HG02763 (cell line): ENCODE measurements around the gene ZNF627.
"Not testable (repeated sequence)": the region's sequence is repeated elsewhere in the genome, so short reads cannot be mapped to it uniquely, and the experiment has no call there.

ENCODE experiments used
- ATAC-seq: cut with Tn5 transposase; IDR thresholded peaks from one replicate; pipeline ENCODE4 v1.9.1; 2021; ENCODE audit warnings: mild to moderate bottlenecking, moderate library complexity; ENCODE audit not compliant: unreplicated experiment

ZNF627 gene

DNA sequence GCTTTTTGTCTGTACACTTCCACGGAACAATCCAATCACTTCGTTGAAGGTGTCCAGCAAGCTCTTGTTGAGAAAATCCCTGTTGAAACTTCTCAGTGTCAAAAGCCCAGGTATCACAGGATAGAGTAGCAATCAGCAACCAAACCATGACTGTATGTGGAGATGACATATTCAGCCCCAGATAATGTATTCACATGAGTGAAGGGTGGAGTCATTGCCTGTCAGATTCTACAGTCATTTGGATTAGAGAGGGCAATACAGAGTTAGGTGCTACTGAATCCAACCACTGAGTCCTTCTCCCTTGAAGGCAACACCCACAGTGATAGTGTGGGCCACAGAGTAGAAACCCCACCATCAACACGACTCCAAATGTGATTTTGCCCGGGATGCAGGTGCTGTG, 23.3 kb downstream of the ZNF627 start:
- ATAC-seq, result no peak

DNA sequence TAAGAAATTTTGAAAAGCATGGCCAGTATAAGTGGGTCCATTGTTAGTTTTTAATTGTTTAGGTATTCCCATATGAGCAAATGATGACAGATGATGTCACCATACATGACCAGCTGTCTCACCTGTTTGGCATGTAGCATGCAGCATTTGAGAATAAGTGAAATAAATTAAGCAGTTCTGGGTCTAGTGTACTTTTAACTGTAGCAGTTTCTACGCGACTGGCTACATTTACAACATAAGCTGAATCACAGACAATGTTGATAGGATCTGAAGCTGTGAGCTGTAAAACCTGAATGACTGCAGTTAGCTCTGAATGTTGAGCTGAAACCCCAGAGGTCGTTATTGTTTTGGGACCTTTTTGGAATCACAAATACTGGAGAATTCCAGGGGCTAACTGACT, 25.1 kb downstream of the ZNF627 start:
- not testable (repeated sequence) for ATAC-seq

DNA sequence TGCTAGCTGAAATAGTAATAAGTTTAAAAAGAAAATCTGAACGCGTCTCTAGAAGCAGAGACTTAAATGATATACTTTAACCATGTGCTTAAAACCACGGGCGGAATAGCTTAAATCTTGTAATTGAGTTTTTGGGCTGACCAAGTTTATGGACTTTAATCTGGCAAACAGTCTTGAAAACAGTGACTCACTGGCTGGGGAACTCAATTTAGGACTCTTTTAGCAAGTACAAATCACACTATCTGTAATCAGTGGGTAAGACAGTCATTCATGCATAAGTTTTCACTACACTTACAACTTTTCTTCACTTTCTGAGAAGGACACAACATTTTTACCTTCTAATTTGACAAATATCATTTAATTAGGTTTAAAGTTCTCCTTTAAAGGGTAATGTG, 26.8 kb downstream of the ZNF627 start:
- no peak for ATAC-seq

DNA sequence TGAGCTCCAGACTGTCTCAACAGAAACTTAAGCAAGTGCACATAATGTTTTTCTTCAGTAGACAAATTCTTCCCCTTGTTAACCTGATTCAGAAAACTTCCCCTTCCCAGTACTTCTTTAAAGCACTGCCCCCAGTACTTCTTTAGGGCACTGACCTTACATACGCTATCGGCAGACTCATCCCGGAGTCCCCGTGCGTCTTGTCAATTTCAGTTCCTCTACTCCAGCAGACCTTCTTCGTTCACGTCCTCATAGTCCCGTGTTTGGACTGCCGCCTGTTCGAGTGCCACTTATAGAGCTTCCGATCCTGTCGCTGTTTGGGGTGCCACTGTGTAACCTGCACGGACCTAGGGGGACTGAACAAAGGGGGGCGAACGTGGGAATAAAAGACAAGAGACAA, 29.0 kb downstream of the ZNF627 start:
- no peak for ATAC-seq

DNA sequence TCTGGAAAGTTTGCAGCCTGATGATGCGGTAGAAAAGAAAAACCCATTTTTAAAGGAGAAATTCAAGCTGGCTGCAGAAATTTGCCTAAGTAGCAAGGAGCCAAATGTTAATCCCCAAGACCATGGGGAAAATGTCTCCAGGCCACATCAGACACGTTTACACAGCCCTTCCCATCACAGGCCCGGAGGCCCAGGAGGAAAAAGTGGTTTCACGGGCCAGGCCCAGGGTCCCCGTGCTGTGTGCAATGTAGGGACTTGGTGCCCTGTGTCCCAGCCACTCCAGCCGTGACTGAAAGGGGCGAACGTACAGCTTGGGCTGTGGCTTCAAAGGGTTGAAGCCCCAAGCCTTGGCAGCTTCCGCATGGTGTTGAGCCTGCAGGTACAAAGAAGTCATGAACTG, 35.9 kb downstream of the ZNF627 start:
- no peak for ATAC-seq

DNA sequence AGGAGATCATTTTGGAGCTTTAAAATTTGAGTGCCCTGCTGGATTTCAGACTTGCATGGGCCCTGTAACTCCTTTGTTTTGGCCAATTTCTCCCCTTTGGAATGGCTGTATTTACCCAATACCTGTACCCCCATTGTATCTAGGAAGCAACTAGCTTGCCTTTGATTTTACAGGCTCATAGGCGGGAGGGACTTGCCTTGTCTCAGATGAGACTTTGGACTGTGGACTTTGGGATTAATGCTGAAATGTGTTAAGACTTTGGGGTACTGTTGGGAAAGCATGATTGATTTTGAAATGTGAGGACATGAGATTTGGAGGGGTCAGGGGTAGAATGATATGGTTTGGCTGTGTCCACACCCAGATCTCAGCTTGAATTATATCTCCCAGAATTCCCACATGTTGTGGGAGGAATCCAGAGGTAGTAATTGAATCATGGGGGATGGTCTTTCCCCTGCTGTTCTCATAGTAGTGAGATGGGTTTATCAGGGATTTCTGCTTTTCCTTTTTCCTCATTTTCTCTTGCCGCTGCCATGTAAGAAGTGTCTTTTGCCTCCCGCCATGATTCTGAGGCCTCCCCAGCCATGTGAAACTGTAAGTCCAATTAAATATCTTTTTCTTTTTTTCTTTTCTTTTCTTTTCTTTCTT, 36.9 kb downstream of the ZNF627 start:
- ATAC-seq, result not testable (repeated sequence)

DNA sequence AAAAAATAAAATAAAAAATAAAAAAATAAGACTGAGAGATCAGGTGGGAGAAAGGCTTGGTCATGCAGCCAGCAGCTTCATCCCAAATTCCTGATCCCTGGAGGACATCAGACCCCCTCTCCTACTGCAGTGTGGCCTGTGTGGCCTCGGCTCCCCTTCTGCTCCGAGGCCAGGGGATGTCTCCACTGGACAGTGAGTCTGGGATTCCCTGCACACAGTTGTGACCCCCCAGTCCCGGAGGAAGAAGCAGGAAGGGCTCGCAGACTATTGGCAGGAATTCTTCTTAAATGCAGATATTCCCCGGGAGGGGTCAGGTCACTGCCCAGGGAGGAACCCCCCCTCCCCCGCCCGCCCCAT, 41.9 kb downstream of the ZNF627 start:
- no peak for ATAC-seq

GRCh38 chr19:11639602-11640471, 42.6 kb downstream of the ZNF627 start:
- ATAC-seq, result peak; percentile 97

- no peak for ATAC-seq
Observed at GRCh38 chr19:11641244-11641643, 44.0 kb downstream of the ZNF627 start.

DNA sequence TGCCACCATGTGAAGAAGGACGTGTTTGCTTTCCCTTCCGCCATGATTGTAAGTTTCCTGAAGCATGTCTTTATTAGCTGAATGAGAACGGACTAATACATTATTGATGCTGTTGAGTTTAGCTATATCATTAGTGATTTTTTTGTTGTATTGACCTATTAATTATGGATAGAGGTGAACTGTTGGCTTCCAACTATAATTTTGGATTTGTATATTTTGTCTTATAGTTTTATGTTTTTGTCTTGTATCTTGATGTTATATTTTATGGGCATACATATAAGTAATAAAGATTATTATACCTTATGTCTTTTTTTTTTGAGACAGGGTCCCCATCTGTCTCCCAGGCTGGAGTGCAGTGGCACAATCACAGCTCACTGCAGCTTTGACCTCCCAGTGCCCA, 45.6 kb downstream of the ZNF627 start:
- ATAC-seq, result no peak

DNA sequence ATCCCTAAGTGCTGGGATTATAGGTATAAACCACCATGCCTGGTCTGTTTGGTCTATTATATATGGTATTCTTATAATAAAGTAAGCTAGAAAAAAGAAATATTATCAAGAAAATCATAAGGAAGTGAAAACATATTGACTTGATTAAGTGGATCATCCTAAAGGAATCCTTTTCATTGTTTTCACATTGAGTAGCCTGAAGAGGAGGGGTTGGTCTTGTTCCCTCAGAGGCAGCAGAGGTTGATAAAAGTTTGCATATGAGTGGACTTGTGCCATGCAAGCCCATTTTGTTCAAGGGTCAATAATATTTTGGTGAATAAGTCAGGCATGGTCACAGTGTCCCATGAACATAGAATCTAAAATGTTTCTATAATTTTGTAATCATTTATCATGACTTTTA, 52.7 kb downstream of the ZNF627 start:
- ATAC-seq, result no peak

- ATAC-seq, result no peak
Observed at GRCh38 chr19:11651062-11651461, 53.8 kb downstream of the ZNF627 start.

DNA sequence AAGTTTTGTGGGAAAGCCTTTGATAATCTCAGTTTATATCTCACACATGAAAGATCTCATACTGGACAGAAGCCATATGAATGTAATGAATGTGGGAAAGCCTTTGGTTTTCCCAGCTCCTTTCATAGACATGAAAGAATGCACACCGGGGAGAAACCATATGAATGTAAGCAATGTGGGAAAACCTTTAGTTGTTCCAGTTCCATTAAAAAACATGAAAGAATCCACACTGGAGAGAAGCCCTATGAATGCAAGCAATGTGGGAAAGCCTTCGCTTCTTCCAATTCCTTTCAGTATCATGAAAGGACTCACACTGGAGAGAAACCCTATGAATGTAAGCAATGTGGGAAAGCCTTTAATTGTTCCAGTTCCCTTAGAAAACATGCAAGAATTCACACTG, 54.8 kb downstream of the ZNF627 start:
- ATAC-seq, result no peak

DNA sequence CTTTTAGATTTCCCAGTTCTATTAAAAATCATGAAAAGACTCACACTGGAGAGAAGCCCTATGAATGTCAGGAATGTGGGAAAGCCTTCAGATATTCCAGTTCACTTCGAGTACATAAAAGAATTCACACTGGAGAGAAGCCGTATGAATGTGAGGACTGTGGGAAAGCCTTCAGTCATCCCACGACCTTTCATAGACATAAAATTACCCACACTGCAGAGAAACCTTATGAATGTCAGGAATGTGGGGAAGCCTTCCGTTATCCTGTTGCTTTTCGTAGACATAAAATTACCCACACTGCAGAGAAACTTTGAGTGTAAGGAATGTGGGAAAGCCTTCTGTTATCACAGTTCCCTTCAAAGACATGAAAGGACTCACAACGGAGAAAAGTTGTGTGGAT, 55.2 kb downstream of the ZNF627 start:
- no peak for ATAC-seq

- ATAC-seq, result no peak
Observed at GRCh38 chr19:11656535-11656934, 59.3 kb downstream of the ZNF627 start.

DNA sequence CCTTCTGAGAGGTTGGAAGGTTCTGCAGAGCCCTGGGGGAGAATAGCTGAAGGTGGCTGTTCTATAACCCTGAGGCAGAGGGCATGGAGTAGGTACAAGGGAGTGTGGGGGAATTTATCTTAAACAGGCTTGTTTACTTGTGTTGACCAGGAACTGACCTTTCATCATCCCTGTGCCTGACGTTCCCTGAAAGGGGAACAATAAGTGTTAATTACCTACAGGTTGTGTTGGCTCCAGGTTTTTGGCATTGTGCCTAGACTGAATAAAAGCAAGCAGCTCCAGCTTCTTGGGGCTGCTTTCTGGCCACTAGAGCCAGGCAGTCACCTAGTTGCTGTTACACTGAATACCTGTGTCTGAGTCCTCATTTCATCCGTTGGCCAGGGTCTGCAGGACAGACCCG, 60.0 kb downstream of the ZNF627 start:
- no peak for ATAC-seq

DNA sequence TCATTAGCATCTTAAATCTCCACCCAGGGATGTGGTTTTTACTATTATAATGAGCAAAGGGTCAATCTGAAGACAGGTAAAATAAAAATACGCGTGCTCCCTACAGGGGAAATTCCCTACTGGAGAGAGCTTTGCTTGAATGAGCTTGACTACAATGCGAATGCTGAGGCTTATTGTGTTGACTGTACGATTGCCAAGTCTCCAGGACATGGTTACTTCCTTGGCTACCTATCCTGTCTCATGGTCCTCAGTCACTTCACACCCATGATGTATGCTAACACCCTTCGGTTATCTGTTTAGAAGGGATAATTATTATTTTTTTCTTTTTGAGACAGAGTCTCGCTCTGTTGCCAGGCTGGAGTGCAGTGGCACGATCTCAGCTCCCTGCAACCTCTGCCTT, 61.7 kb downstream of the ZNF627 start:
- ATAC-seq, result no peak

- ATAC-seq, result no peak
Observed at GRCh38 chr19:11659612-11660011, 62.3 kb downstream of the ZNF627 start.

DNA sequence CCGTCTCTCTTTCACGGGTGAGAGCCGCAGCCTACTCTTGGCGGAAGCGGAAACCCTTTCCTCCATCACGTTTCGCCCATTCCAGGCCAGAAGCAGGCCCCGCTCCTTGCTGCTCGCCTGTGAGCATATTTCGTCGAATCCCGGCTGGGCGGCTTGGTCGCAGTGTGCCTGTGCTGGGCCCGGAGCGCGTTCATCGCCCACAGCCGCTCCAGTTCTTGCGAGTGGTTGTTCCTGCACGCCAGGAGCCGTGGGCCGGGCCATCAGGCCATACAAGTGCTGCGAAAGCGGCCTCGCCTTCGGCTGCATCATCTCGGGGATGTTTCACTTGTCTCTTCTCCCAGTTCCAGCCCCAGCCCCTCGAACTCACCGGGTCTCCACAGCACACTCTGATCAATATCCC, 65.0 kb downstream of the ZNF627 start:
- no peak for ATAC-seq

DNA sequence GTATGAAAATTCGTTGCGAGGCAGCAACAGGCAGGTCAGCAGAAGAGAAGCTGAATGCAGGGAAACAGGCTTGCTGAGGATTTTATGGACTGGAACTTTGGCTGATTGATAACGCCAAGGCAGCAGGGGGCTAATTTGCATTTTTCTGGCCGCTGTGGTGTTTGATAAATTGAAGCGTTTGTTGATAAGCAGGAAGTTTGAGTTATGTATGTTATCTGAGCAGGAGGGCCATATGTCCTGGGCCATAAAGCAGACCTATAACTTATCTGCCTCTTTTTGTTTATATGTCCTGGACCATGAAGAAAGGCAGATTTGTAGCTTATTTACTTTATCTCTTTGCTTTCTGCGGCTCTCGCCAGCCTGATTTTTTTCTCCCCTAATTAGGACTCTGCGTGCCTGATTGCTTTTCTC, 65.9 kb downstream of the ZNF627 start:
- ATAC-seq, result no peak
